ENCODE results near the gene TBC1D22A.
"Not testable (repeated sequence)": the region's sequence is repeated elsewhere in the genome, so short reads cannot be mapped to it uniquely, and the experiment has no call there.

TBC1D22A gene

DNA sequence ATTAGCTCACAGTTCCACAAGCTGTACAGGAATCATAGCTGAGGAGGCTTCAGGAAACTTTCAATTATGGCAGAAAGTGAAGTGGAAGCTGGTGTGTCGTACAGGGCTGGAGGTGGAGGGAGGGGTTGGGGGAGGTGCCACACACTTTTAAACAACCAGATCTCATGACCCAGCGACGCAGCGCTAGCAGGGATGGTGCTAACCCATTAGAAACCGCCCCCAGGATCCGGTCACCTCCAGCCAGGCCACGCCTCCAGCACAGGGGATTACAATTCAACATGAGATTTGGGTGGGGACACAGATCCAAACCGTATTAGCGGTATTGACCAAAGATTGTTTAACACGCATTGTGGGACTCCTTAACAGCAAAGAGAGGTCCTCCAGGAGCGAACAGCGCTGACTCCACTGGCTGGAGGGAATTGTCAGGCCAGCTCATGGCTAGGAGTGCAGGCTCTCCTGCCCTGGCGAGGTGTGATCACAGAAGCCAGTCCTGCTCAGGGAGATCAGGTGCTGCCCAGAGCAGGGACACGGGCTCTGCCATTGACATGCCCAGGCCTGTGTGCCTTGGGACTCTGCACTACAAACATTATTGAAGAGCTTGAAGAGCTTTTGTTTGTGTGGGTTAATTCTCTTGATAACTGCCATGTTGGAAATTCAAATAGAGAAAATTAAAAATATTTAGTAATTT is 215.3 kb downstream of the TBC1D22A start:
- no peak for DNase-seq

DNA sequence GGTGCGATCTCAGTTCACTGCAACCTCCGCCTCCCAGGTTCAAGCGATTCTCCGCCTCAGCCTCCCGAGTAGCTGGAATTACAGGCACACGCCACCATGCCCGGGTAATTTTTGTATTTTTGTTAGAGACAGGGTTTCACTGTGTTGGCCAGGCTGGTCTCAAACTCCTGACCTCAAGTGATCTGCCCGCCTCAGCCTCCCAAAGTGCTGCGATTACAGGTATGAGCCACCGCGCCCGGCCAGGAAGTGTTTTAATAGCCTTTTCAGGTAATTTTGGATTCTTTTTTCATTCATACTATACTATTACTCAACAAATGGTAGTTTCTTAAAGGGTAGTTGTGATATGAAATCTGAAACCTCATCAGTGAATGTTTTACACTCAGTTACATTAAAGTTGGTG is 216.2 kb downstream of the TBC1D22A start:
- DNase-seq = not testable (repeated sequence)

DNA sequence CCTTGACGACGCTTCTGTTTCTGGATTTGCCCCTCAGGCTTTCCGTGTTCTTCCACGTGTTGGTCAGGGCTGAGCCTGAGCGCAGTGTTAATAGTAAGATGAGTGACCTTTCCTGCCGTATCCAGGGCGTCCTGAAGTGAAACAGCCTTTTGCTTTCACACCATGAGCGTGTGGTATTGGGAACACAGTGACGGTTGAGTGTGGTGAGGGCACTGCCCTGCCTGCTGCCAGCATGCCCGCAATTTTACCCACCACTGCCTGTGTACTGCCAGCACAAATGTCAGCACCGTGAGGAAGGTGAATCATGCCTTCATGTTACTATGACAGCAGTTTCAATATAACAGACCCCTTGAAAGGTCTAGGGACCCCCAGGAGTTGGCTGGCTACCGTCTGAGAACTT is 217.1 kb downstream of the TBC1D22A start:
- no peak for DNase-seq

DNA sequence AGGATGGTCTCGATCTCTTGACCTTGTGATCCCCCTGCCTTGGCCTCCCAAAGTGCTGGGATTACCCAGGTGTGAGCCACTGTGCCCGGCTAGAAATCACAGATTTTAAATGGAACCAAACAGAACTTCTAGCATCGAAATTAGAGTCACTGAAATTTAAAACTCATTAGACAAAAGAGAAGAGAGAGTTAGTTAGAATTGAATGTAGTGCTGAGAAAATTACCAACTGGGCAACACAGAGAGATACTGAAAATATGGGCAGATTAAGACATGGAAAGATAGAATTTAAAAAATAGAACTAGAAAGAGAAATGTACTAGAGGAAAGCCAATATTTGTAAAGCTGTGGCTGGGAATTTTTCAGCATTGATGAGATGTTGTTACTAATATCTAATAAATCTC is 217.9 kb downstream of the TBC1D22A start:
- no peak for DNase-seq

DNA sequence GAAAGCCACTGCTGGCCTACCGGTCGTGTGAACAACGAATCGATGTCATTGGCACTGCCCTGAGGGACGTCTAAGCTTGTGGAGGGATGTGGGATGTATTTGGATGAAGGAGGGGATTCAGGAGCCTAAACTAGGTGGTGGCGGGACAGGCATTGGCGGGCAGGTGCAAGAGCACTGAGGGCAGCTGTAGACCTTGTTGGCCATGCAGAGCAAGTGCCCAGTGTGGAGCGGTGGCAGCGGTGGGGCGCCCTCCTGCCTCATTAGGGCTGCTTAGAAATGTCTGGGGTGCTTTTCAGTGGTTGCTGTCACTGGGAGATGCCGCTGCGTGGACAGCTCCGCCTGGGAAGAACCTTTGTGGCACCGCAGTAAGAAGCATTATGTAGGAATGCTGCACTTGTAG is 220.2 kb downstream of the TBC1D22A start:
- no peak for DNase-seq

DNA sequence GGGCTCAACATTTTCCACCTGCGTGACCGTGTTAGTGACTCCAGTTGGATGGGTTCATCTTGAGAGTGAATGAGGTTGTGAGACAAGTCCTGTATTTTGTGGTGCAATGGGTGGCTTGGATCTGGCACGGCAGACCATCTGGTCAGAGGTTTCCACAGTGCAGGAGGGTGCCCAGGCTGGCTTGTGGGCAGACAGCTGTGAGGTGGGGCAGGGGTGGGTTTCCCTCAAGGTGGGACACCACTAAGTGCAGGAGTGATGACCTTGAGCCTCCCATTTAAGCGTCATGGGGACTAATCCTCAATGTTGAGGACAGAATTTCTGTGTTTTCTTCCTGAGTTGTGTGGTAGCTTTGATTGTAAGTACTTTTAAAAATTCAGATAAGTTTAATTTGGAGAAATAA is 220.6 kb downstream of the TBC1D22A start:
- no peak for DNase-seq

DNA sequence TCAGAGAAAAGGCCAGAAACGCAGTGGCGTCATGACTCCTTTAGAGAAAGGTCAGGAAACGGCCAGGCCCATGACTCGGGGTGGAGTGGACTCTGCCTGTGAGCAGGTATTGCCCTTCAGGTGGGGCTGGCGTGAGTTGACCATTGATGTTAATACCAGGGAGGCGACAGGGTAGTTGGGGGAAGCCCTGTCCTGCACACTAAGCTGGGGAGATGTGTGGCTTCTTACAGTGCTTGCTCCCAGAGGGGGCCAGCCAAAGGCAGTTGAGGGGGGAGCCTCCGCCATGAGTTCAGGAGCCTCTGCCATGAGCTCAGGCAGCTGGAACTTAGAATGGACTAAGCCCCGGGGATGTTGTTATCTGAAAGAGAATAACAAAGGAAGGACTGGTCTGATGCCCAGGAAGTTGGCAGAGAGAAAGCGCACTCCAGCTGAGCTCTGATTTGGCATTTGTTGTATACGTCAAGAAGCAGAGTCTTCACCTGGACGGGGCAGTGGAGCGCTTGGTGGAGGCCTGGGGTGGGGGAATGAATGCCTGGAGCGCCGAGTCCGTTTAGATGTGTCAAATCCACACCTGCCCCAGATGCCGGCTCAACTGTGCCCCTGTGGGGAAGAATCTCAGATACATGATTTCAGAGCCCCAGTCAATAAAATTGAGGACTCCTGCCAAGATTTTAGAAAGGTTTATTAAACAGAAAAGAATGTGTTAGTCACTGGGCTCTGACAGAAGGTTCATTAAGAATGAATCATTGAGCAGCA is 222.5 kb downstream of the TBC1D22A start:
- DNase-seq = no peak

DNA sequence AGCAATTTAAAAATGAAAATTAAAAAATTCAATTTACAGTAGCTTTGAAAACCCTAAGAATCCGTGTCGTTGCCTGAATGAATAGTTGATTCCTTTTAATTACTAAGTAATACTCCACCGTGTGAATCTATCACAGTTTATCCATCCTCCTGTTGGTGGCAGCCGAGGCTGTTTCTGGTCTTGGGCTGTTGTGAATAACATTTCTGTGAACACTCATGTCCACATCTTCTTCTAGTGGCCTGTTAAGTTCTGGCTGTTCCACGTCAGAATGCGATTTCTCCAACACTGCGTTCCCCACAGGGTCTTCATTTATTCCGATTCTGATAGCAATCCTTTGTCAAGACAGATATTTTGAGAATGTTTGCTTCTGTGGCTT is 223.0 kb downstream of the TBC1D22A start:
- no peak for DNase-seq

DNA sequence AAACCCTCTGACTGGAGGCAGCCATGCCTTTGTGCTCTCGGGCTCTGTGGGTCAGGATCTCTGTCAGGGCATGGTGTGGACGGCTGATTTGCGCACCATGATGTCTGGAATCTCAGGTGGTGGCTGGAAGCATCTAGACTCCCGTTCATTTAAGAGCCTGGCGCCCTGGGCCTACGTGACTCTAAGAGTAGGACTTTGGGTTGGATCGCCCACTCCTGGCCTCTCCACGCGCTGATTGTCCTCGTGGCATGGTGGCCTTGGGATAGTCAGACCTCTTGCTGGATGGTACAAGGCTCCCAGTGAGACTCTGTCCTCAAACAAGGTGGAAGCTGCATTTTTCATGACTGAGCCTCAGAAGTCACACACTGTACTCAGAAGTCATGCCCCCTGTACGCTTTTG is 224.3 kb downstream of the TBC1D22A start:
- DNase-seq = no peak

DNA sequence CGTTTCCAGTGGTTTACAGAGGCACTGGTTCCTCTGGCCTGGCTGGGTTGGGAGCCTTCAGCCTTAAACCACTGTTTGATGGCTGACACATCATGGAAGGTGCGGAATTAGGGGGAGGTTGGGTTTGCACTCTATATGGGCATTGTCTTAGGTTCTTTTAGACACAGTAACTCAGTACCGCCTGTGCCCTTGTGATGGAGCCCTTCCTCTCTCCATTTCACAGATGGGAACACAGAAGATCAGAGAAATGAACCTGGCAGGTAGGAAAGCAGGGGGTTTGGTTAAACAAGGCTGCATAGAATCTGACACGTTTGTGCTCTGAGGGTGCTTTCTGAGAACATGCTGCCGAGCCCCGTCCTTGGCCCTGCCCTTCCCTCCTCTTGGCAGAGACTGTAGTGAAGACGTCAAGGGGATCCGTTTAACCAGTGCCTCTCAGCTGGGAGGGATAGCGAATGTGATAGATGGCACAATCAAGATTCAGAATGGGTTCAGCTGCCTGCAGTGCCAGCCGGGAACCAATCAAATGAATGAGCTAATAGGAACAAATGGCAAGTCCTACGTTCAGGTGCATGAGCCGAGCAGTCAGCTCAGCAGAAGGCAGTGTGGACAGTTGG is 228.6 kb downstream of the TBC1D22A start:
- DNase-seq = no peak

DNA sequence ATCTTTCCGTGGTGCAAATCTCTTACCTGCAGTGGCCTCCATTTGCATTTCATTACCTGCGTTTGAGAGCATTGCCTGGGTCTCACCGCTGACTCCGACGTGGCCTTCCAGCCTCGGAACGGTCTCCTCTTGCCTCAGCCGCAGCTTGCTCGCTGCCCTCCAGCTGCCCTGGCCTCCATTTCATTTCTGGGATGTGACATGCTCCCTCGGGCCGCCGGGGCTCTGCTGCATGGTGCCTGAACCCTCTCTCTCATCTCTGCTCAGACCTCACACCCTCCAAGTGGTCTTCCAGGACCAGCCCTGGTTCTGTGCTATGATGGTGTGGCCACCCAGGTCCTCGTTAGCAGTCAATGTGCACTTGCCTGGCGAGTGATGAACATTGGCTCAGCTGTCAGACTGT is 229.2 kb downstream of the TBC1D22A start:
- DNase-seq = no peak

DNA sequence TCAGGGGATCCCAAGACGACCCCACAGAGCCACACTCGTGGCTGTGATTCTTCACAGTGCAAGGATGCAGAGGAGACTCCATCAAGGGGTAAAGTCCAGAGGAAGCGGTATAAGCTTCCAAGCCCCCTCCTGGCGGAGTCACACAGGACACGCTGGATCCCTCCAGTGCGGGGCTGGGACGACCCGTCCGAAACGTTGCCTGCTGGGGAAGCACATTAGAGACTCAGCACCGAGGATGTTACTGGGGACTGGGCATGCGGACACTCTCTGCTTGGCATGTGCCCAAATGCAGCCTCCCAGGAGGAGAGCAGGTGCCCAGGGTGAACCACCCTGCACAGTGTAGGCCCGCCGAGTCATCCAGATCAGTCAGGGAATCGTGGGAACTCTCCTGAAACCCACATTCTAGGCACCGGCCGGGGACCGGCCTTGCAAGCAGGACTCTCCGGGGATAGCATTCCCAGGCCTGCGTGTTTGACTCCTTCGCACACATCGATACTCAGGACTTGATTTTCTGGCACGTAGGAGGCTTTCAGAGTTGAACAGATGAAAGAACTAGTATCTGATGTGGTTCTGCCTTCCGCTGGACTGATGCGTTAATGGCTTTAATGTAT is 229.8 kb downstream of the TBC1D22A start:
- DNase-seq = no peak

DNA sequence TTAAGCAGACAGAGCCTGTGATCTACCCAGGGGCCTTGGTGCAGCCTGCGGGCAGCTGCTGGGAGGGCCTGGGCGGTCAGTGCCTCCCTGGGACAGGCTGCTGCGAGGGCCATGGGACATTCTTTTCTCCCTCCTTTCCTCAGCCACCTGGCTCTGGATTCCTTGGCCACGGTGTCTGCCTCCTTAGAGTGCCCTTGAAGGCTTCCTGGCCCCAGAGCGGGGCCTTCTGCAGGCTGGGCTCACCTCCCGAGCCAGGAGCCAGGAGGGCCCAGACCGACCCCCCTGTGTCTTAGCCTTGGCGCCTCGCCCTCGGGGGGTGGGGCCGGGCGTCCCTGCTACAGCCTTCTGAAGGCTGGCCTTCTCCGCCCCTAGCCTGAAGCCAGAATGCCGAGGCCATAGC is 231.2 kb downstream of the TBC1D22A start:
- no peak for DNase-seq

DNA sequence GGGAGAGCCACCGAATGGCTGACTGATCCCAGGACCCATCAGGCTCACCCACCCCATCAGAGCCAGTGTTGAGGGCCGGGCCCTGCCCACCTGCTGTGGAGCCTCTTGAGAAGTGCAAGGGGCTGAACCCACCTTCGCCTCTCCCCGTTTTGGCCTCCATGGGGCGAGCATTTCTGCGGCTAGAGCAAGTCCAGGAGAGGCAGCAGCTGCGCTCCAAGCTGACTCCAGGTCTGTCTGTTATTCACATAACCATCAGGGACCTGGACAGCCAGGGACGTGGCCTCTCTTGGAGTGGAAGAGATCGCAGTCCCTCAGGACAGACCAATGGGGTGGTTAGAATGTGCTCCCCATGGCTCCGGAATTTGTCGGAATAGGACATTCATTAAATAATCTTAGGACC is 231.8 kb downstream of the TBC1D22A start:
- DNase-seq = no peak

DNA sequence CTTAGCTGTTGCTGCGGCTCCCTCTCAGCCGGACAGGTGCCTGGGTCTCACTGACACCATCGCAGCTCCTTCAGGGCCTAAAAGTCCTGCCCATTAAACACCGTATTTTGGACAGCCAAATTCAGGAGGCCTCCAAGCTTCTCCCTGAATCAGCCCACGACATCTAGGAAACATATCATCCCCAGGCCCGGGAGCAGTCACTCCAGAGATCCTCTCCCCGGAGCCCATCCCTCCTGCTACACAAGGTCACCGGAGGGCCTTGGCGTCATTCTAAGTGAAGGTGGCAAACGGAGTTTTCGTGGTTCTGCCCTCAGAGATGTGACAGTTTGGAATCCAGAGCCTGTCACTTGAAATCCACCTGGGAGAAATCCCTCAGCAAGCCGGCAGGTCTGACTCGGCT is 232.5 kb downstream of the TBC1D22A start:
- no peak for DNase-seq

DNA sequence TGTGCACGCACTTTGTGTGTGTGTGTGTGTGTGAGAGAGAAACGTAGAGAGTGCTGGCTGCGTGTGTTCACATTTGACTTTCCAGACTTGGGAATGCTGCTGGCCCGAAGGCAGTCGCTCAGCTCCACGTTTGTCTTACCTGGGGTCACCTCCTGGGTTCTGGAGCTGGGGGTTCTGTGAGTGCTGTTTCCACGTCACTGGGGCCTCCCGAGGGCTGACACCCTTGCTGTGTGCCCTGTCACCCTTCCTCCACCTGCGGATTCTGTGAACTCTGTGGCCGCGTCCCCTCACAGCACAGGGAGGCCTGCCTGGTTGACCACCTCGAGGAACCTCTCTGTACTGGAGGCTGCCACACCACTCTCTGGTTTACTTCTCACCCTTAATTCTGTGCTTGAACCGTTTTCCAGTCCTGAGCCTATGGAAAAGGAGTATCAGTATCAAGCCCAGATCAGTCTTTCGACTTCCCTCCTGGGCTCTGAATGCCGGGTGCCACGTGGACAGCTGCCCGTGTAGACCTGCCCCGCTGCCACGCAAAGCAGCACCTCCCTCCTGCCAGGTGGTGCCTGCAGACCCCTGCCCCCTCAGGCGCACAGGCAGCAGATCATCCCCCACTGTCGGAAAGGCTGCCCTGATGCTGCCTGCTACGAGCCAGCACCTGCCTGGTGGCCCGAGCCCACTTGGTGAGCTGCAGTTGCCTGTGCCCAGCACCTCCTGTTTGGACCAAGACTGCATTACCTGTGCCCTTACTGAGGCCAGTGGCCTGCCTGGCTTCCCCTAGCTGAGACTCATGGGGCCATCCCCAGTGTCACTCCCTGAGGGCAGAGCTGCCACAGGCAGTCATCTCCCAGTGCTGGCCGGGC is 233.3 kb downstream of the TBC1D22A start:
- DNase-seq = no peak

DNA sequence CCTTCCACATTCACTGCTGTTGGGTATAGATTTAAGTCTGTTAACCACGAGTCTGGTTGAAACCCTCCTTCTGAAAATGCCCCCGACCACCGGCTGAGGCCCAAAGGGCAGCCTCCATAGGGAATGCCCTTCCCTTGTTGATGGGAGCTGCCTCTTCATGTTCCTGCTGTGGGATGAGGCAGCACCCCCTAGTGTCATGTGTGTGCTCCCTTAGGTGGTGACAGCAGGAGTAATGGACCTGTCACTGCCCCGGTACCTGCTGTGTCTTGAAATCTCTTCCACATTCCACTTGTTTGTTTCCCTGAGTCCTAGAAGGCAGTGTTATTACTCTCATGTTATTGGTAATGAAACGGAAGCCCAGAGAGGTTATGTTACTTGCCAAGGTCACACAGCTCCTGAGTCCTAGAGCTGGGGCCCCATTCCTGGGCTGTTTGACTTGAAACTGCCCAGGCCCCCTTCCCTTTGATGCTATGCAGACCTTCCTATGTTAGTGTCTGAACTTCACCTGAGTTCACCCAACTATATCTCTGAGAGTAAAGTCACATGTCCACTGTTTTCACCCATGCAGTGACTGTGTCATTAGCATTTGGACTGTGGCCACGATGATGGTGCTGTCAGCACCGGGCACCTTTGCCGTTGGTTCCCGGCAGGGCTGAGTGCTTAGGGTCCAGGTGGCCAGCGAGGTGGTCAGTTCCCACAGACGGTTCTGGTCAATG is 234.3 kb downstream of the TBC1D22A start:
- DNase-seq = peak; percentile 11

DNA sequence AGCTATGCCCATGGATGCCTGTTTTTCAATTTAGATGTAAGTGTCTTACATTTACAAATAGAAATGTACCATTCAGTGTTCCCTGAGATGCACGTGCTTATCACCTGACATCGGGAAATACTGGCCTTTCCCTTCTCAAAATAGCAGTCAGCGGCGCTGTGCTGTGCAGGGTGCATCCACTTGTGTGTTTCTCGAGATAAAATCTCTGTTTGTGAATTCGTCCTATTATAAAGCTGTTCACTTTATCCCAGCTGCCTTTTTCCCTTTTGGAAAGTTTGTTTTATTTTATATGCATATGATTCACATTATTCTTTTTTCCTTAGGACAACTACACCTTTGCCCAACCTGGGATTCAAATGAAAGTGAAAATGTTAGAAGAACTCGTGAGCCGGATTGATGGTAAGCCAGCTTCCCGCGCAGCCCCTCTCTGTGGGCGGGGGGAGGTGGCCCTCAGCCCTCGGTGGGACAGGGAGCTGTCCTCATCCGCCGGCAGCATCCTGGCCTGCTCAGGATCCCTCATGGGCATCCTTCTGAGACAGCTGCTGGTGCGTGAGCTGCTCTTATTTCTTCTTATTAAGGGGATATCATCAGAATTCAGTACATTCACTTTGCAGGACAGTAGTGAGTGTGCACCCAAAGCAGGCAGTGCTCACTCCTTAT is 235.0 kb downstream of the TBC1D22A start:
- DNase-seq = no peak

DNA sequence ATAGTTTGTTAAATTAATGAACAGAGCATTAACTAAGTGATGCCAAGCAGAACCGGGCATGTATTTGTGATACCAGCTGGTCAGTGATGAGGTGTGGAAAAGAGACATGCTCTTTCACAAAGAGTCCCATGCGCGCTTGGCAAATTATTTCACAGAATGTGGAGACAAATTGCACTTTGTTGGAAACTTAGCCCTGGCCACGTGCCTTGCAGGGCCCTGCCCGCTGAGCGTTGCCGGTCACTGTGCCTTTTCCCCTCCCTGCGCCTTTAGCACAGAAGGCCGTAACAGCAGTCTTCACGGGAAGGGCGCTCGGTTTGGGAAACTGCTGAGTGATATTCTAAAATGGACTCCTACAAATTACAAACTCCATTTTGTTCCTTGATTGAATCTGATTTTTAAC is 235.9 kb downstream of the TBC1D22A start:
- DNase-seq = no peak

DNA sequence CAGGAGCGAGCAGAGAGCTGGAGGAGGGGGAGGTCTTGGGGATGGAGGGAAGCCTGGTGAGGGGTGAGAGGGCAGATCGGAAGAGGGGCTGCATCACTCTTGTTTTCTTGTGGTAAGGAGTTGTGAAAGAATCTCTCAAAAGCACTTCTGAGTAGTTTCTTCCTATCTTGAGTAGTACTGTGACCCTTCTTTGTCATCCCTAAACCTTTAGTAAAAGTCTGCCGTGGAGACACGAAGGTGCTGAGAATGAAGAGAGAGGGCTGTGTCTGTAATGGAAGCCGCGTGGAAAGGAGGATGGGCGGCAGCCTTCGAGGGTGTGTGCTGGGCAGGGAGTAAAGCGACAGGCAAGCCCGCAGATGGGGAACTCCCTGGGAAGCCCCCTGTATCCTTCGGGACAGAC is 237.8 kb downstream of the TBC1D22A start:
- no peak for DNase-seq

DNA sequence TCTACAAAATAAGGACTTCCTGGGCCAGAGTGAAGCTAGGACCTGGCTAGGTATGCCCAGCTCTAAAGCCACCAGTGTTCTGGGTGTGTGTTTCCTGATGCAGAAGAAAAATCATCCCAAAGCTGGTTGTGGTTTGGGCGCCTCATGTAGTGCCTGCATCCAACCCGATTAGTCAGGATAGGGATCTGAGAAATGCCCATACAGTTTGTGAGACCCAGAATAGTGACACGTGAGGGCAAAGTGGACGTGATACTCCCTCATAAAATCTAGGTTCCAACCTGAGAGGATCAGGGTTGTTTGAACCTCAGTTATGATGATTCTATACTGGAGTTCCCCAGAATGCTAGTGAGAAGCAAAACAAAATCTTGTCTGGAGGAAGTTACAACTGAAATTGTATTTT is 238.4 kb downstream of the TBC1D22A start:
- DNase-seq = no peak

DNA sequence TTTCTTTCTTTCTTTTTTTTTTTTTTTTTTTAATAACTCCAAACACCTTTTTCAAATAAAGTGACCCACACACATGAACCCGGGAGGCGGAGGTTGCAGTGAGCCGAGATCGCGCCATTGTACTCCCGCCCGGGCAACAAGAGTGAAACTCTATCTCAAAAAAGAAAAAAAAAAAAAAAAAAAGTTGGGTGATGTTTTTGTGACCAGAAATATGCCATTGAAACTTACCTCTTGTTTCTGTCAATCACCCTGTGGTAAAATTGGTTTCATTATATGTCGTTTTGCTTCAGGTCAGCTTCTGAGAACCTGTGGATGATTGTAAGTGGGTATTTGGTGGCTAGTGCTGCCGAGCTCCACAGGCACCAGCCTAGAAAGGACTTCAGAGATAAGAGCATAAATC is 238.8 kb downstream of the TBC1D22A start:
- DNase-seq = no peak
